Measurements from ENCODE around the gene SIRT7. TPM values are rescaled to one million over a fixed set of nuclear protein-coding genes. Genes with fewer than 3 reads are reported as not detected.

SIRT7 gene
- total and polyA plus RNA-seq, 9 donors: 3.4 to 17.7 (median 15.2) TPM

DNA sequence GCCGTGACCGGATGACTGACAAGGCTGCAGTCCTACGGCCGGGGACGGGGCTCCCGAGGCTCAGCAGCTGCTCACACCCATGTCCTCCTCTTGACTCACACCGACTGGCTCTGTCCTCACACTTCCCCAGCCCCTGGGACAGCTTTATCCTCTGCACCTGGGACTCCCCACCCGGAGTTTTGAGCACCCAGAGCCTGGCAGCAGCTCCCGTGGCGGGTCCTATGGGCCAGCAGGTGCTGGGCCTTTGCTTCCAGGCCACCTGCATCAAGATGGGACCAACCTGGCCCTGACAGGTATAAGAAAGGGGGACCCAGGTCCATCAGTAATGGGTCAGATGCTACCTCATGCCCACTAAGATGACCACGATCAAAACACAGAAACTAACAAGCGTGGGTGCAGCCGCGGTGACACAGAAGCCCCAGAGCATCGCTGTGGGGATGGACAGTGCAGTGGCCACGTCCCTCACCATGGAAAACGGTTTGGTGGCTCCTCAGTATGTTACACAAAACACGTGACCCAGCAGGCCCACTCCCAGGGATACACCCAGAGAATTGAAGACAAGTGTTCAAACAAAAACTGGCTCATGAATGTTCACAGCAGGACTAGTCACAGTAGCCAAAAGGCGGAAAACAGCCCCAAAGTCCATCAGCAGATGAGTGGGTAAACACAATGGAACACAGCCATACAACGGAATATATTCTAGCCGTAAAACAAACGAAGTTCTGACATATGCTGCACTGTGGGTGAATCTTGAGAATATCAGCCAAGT, 46.3 kb upstream of the SIRT7 start:
- H3K27ac ChIP-seq: no peak overlapping the region
- H3K36me3 ChIP-seq: no peaks in the 10 kb centered on the region
- H3K4me1 ChIP-seq (ENCODE audit: insufficient read depth): peaks cover 13% of the 10 kb centered on the region
- H3K4me3 ChIP-seq: no peak overlapping the region
- DNase-seq: no peak
- no peaks in the 10 kb centered on the region for H3K9me3 ChIP-seq
- intact Hi-C loops (cut with DNase I): loop anchor here in 3 of 4 donors (5.0 kb wide), 3 partner anchors 38 to 188 kb away; no protein-coding TSS in a partner anchor
- TF ChIP-seq EP300 (IDR thresholded peaks at IDR 0.05) (no peak), POLR2A (IDR thresholded peaks at IDR 0.05) (no peak)
- TF ChIP-seq, protein P1, sequence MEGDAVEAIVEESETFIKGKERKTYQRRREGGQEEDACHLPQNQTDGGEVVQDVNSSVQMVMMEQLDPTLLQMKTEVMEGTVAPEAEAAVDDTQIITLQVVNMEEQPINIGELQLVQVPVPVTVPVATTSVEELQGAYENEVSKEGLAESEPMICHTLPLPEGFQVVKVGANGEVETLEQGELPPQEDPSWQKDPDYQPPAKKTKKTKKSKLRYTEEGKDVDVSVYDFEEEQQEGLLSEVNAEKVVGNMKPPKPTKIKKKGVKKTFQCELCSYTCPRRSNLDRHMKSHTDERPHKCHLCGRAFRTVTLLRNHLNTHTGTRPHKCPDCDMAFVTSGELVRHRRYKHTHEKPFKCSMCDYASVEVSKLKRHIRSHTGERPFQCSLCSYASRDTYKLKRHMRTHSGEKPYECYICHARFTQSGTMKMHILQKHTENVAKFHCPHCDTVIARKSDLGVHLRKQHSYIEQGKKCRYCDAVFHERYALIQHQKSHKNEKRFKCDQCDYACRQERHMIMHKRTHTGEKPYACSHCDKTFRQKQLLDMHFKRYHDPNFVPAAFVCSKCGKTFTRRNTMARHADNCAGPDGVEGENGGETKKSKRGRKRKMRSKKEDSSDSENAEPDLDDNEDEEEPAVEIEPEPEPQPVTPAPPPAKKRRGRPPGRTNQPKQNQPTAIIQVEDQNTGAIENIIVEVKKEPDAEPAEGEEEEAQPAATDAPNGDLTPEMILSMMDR (IDR thresholded peaks at IDR 0.05): no peak
- H3K27me3 ChIP-seq: peaks cover 5% of the 10 kb centered on the region
- 80 to 82% (median 82%) methylated on average over 22 of the region's 22 CpGs for WGBS, 3 donors

- no peaks in the 10 kb centered on the region for H3K9me3 ChIP-seq
- peaks cover 5% of the 10 kb centered on the region for H3K27me3 ChIP-seq
- no peak overlapping the region for H3K27ac ChIP-seq
- no peak overlapping the region for H3K4me3 ChIP-seq
- no peaks in the 10 kb centered on the region for H3K36me3 ChIP-seq
- 64 to 71% (median 70%) methylated on average over 37 of the region's 37 CpGs for WGBS, 3 donors
- intact Hi-C loops (cut with DNase I): loop anchor here in 3 of 4 donors (5.0 kb wide), 3 partner anchors 40 to 190 kb away; no protein-coding TSS in a partner anchor
- DNase-seq: peak in 2 of 5 donors; percentile 25 to 43
- H3K4me1 ChIP-seq (ENCODE audit: insufficient read depth): peaks cover 9% of the 10 kb centered on the region
- TF ChIP-seq EP300 (IDR thresholded peaks at IDR 0.05): no peak
- no peak for TF ChIP-seq POLR2A (IDR thresholded peaks at IDR 0.05)
- TF ChIP-seq, protein P1 (IDR thresholded peaks at IDR 0.05): no peak
These were observed 44.8 kb upstream of the SIRT7 start for GRCh38 chr17:81962499-81963441.

- Histone ChIP-seq H3K4me1 (ENCODE audit: insufficient read depth) (peaks cover under 1% of the 10 kb centered on the region), H3K9me3 (no peaks in the 10 kb centered on the region), H3K27ac (no peak overlapping the region), H3K36me3 (no peaks in the 10 kb centered on the region), H3K27me3 (peaks cover 5% of the 10 kb centered on the region), H3K4me3 (no peak overlapping the region)
- WGBS, 3 donors: 10 to 37% (median 12%) methylated on average over 19 to 80 of the region's 82 CpGs
- no peak for DNase-seq
- intact Hi-C loops (cut with DNase I): loop anchor here in 3 of 4 donors (5.0 kb wide), 3 partner anchors 40 to 190 kb away; no protein-coding TSS in a partner anchor
- no peak for TF ChIP-seq POLR2A (IDR thresholded peaks at IDR 0.05)
- TF ChIP-seq, protein P1 (IDR thresholded peaks at IDR 0.05): no peak
- no peak for TF ChIP-seq EP300 (IDR thresholded peaks at IDR 0.05)
These were observed 43.8 kb upstream of the SIRT7 start for GRCh38 chr17:81961521-81962498.

All from ovary (tissue), 9 donors.